WI38 (cell line): Measurements from ENCODE around the gene MIB1.

Experiments used
- H3K4me3 ChIP-seq: 2 replicates; pipeline ENCODE4 v1.5.1; 2011; ENCODE audit warnings: low read depth, mild to moderate bottlenecking, control low read depth, low read length
- TF ChIP-seq, protein P1 (sequence below): IDR thresholded peaks from 2 replicates; pipeline ENCODE4 v1.5.1; 2012; ENCODE audit warnings: low read depth, mild to moderate bottlenecking, control low read depth, low read length

MIB1 gene

DNA sequence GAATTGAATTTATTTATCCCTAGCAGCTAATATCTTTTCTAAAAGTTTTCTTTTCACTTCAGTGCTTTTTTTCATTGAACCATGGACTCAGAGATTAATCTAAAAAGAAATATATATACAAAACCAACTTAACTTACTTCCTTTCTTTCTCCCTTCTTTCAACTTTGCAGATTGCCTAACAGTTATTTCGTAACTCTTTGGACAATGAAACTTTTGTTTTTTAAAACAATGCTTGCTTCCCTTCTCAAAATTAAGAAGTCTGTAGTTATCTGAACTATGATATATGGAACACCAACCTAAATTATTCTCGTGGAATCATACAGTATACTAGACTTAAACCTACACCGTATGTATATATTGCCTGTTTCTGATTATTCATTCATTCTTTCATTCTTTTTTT lies 62.9 kb downstream of the MIB1 start:
- TF ChIP-seq, protein P1, sequence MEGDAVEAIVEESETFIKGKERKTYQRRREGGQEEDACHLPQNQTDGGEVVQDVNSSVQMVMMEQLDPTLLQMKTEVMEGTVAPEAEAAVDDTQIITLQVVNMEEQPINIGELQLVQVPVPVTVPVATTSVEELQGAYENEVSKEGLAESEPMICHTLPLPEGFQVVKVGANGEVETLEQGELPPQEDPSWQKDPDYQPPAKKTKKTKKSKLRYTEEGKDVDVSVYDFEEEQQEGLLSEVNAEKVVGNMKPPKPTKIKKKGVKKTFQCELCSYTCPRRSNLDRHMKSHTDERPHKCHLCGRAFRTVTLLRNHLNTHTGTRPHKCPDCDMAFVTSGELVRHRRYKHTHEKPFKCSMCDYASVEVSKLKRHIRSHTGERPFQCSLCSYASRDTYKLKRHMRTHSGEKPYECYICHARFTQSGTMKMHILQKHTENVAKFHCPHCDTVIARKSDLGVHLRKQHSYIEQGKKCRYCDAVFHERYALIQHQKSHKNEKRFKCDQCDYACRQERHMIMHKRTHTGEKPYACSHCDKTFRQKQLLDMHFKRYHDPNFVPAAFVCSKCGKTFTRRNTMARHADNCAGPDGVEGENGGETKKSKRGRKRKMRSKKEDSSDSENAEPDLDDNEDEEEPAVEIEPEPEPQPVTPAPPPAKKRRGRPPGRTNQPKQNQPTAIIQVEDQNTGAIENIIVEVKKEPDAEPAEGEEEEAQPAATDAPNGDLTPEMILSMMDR, result no peak
- no peak overlapping the region for H3K4me3 ChIP-seq

DNA sequence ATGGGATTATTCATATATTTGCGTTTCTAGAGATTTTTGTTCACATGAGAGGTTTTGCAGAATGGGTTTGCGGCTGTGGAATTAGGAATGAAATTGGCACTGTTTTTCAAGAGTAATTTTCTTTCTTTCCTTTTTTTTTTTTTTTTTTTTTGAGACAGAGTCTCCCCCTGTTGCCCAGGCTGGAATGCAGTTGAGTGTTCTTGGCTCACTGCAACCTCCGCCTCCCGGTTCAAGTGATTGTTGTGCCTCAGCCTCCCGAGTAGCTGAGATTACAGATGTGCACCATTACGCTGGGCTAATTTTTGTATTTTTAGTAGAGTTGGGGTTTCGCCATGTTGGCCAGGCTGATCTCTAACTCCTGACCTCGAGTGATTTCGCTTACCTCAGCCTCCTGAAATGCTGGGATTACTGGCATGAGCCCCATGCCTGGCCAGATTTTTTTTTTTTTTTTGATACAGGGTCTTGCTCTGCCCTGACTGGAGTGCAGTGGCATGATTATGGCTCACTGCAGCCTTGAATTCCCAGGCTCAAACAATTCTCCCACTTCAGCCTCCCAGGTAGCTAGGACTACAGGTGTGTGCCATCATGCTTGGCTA lies 65.3 kb downstream of the MIB1 start:
- no peak overlapping the region for H3K4me3 ChIP-seq
- TF ChIP-seq, protein P1, result no peak

DNA sequence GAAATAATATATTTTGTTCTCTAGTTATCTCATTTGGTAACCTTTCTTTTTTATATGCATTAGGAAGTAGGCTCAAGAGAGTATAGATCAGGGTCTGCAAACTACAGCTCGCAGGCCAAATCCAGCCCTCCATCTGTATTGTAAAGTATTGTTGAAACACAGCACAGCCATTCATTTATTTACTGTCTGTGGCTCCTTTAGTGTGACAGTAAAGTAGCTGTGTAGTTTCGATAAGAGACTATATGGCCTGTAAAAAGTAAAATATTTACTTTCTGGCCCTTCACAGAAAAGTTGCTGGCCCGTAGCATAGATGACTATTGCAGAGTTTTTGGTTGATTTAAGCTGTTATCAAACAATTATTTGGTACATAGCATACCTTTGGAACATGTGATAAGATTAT lies 67.6 kb downstream of the MIB1 start:
- TF ChIP-seq, protein P1, result no peak
- H3K4me3 ChIP-seq, result no peak overlapping the region

DNA sequence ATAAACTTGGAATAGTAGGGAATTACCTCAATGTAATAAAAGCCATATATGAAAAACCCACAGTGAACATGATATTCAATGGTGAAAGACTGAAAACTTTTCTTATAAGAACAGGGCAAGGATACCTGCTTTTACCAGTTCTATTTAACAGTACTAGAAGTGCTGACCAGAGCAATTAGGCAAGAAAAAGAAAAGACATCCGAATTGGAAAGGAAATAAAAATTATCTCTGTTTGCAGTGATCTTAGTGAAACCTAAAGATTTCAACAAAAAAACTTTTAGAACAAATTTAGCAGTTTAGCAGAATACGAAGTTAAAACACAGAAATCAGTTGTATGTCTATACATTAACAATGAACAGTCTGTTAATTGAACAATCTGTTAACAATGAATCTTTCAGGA lies 69.1 kb downstream of the MIB1 start:
- no peak overlapping the region for H3K4me3 ChIP-seq
- TF ChIP-seq, protein P1, result no peak

DNA sequence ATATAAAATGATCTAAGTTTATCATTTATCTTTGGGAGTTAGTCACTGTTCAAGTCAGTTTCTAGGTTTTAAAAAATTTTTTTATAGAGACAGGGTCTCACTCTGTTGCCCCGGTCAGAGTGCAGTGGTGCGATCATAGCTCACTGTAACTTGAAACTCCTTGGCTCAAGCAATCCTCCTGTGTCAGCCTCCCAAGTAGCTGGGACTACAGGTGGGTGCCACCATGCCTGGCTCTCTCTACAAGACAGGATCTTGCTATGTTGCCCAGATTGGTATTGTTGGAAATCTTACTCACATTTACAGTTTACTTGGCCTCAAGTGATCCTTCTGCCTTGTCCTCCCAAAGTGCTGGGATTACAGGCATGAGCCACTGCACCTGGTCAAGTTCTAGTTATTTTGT lies 74.5 kb downstream of the MIB1 start:
- TF ChIP-seq, protein P1, result no peak
- no peak overlapping the region for H3K4me3 ChIP-seq

DNA sequence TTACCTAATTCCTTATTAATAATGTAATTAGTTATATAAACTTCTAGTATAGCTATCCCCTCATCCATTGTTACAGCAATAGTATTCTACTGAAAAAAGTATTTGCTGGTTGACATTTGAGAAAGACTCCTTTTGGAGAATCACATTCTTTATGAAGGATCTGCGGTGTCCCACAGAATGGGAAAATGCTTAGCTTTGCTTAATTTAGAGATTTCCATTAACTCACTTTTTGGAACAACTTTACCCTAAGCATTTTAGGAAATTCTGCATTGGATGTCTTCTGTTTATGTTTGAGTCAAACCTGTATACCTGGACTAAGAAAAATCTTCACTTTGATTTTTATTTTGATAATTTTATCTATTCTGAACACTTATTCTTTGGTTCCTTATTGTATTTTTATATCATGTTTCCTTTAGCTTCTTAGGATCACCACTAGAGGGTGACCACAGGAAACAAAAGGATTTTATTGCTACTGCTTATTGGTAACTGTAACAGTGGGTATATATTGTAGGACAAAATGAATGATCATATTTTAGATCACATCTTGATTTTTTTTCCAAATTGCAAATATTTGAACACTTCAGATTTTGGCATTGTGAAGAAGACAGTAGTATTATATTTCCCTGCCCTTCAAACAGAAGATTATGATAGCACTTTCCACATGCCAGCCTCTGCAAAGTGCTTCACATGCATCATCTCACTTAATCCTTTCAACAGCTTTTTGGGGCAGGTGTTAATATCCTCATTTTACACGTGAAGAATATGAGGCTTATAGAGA lies 79.6 kb downstream of the MIB1 start:
- H3K4me3 ChIP-seq, result no peak overlapping the region
- TF ChIP-seq, protein P1, result peak; percentile 43; the same call in 1 of the 2 replicates

DNA sequence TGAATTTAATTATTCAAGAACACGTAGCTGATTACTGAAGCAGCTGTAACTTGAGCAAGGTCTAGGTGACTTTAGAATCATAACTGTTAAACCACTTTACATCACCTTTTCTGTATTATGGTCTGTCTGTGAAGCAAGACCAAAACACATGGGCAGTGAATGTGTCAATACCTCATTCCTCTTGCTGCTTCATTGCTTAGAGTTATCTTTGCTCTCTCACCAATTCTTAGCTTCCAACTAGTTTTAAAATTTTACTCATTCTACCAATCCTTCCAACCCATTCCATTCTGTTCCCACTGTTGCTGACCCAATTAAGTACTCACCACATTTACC lies 80.2 kb downstream of the MIB1 start:
- no peak overlapping the region for H3K4me3 ChIP-seq
- TF ChIP-seq, protein P1, result no peak
